GM21390 (cell line): ENCODE measurements around the gene DEGS2.

Source experiments
- ATAC-seq: cut with Tn5 transposase; IDR thresholded peaks from one replicate; pipeline ENCODE4 v1.9.1; 2021; ENCODE audit not compliant: unreplicated experiment

Gene DEGS2

GRCh38 chr14:100098171-100098570, 61.3 kb downstream of the DEGS2 start:
- no peak for ATAC-seq

GRCh38 chr14:100096656-100097055, 62.8 kb downstream of the DEGS2 start:
- ATAC-seq: no peak
